ENCODE results near the gene KRT76. TPM values are rescaled to one million over a fixed set of nuclear protein-coding genes. Genes with fewer than 3 reads are reported as not detected.

KRT76 gene
- total and polyA plus RNA-seq, 2 experiments from 2014 or later: not detected

DNA sequence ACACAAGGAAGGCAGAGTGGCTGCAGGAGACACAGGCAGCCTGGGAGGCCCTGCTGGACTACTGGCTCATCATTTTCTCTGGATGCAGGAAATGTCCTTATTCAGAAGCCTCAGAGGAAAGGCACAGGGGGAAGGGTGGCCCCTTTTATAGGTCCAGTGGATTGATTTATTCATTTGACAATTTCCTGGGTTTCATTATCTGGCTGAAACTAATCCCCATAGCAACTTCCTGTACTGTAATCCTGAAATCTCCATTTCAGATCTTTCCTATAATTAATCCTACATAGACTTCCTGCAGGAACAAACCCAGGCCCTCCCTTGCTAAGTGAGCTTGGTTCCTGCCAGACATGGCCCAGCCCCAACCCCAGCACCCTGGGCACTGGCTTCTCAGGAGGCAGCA lies 23.0 kb downstream of the KRT76 start:
- DNase-seq (ENCODE audit: low spot score): no peak
- H4K20me1 ChIP-seq (replicated peaks; ENCODE audit: insufficient read depth): no peaks in the 10 kb centered on the region
- H3K4me2 ChIP-seq: no peak overlapping the region
- Mint-ChIP-seq H3K36me3 (ENCODE audit: low read depth) (no peaks in the 10 kb centered on the region), H3K27me3 (ENCODE audit: insufficient read depth, low read depth, poor library complexity) (no peaks in the 10 kb centered on the region), H3K4me1 (no peaks in the 10 kb centered on the region), H3K27ac (no peak overlapping the region), H3K9me3 (no peaks in the 10 kb centered on the region), H3K4me3 (no peak overlapping the region)
- H3K36me3 ChIP-seq (ENCODE audit: insufficient read depth): no peaks in the 10 kb centered on the region
- ATAC-seq: no peak
- TF ChIP-seq POLR2AphosphoS5 (IDR thresholded peaks at IDR 0.05; ENCODE audit: low read depth) (no peak), NANOG (IDR thresholded peaks at IDR 0.05; ENCODE audit: borderline replicate concordance) (no peak), CTCF (conservative IDR thresholded peaks at IDR 0.05; ENCODE audit: low read depth in 2 of 2) (no peak), EZH2phosphoT487 (IDR thresholded peaks at IDR 0.05; ENCODE audit: unreplicated experiment) (no peak), ZNF331 (CRISPR knock-in tag; IDR thresholded peaks at IDR 0.05; ENCODE audit: low read depth) (no peak), CREB1 (CRISPR knock-in tag; IDR thresholded peaks at IDR 0.05; ENCODE audit: low read depth) (no peak), STAT1 (IDR thresholded peaks at IDR 0.05; ENCODE audit: unreplicated experiment) (no peak), ZNF462 (CRISPR knock-in tag; IDR thresholded peaks at IDR 0.05) (no peak), ZNF114 (CRISPR knock-in tag; IDR thresholded peaks at IDR 0.05) (no peak), EZH2 (IDR thresholded peaks at IDR 0.05; ENCODE audit: low read depth, unreplicated experiment) (no peak), JUNB (IDR thresholded peaks at IDR 0.05; ENCODE audit: unreplicated experiment) (no peak)
- TF ChIP-seq, protein P1, sequence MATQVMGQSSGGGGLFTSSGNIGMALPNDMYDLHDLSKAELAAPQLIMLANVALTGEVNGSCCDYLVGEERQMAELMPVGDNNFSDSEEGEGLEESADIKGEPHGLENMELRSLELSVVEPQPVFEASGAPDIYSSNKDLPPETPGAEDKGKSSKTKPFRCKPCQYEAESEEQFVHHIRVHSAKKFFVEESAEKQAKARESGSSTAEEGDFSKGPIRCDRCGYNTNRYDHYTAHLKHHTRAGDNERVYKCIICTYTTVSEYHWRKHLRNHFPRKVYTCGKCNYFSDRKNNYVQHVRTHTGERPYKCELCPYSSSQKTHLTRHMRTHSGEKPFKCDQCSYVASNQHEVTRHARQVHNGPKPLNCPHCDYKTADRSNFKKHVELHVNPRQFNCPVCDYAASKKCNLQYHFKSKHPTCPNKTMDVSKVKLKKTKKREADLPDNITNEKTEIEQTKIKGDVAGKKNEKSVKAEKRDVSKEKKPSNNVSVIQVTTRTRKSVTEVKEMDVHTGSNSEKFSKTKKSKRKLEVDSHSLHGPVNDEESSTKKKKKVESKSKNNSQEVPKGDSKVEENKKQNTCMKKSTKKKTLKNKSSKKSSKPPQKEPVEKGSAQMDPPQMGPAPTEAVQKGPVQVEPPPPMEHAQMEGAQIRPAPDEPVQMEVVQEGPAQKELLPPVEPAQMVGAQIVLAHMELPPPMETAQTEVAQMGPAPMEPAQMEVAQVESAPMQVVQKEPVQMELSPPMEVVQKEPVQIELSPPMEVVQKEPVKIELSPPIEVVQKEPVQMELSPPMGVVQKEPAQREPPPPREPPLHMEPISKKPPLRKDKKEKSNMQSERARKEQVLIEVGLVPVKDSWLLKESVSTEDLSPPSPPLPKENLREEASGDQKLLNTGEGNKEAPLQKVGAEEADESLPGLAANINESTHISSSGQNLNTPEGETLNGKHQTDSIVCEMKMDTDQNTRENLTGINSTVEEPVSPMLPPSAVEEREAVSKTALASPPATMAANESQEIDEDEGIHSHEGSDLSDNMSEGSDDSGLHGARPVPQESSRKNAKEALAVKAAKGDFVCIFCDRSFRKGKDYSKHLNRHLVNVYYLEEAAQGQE (IDR thresholded peaks at IDR 0.05; ENCODE audit: unreplicated experiment): no peak
- TF ChIP-seq, protein P2, sequence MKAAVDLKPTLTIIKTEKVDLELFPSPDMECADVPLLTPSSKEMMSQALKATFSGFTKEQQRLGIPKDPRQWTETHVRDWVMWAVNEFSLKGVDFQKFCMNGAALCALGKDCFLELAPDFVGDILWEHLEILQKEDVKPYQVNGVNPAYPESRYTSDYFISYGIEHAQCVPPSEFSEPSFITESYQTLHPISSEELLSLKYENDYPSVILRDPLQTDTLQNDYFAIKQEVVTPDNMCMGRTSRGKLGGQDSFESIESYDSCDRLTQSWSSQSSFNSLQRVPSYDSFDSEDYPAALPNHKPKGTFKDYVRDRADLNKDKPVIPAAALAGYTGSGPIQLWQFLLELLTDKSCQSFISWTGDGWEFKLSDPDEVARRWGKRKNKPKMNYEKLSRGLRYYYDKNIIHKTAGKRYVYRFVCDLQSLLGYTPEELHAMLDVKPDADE (IDR thresholded peaks at IDR 0.05): no peak
- H3K27ac ChIP-seq (ENCODE audit: low read depth): no peak overlapping the region
- no peaks in the 10 kb centered on the region for H3F3A ChIP-seq (replicated peaks; ENCODE audit: low read depth)
- no peaks in the 10 kb centered on the region for H3K27me3 ChIP-seq (ENCODE audit: insufficient read depth)
- H3K4me1 ChIP-seq (ENCODE audit: insufficient read depth): no peaks in the 10 kb centered on the region
- H2AFZ ChIP-seq: no peak overlapping the region
- H3K79me2 ChIP-seq (replicated peaks; ENCODE audit: insufficient read depth): no peaks in the 10 kb centered on the region
- H3K9me2 ChIP-seq (ENCODE audit: insufficient read depth): 0 out of 2 replicates have a peak, but pooled peaks cover 5% of the 10 kb centered on the region
- H3K4me3 ChIP-seq: no peak overlapping the region

All from GM23338 (cell line).